Subcutaneous adipose tissue (tissue), 4 donors: ENCODE data around the gene TGM1. TPM values are rescaled to one million over a fixed set of nuclear protein-coding genes. Genes with fewer than 3 reads are reported as not detected.

Source experiments
- CTCF ChIP-seq: fragments of 450-650 bp; IDR thresholded peaks from one replicate; pipeline ENCODE4 v1.5.1; 2016; ENCODE audit warnings: low read depth, mild to moderate bottlenecking, control low read depth, antibody characterized with exemption, moderate library complexity
- total RNA-seq, 4 donors: library from RNA; depleted of rRNA; stranded (reverse); fragments of >200 nt; gene quantifications; one replicate each; pipeline ENCODE4 v1.1.0, GENCODE V29; 2016

The TGM1 gene
- total RNA-seq, 4 donors from 2014 or later: 0.49 to 1.3 (median 0.85) TPM; not detected in 1

GRCh38 chr14:24255931-24256711 lies 6.9 kb downstream of the TGM1 start:
- no peak for TF ChIP-seq CTCF

- no peak for TF ChIP-seq CTCF
These were observed 7.5 kb downstream of the TGM1 start for GRCh38 chr14:24255438-24255837.

- TF ChIP-seq CTCF: no peak
These were observed 8.2 kb downstream of the TGM1 start for GRCh38 chr14:24254630-24255392.

GRCh38 chr14:24253936-24254335 lies 9.0 kb downstream of the TGM1 start:
- no peak for TF ChIP-seq CTCF

GRCh38 chr14:24252289-24253124 lies 10.5 kb downstream of the TGM1 start:
- no peak for TF ChIP-seq CTCF

GRCh38 chr14:24251880-24252288 lies 11.1 kb downstream of the TGM1 start:
- TF ChIP-seq CTCF: no peak

GRCh38 chr14:24250354-24250753 lies 12.6 kb downstream of the TGM1 start:
- no peak for TF ChIP-seq CTCF
